Colonic mucosa (tissue), 4 donors: ENCODE data around the gene FAM131A. TPM values are rescaled to one million over a fixed set of nuclear protein-coding genes. Genes with fewer than 3 reads are reported as not detected.

Experiments used
- DNase-seq: peaks from one replicate; pipeline ENCODE4 v3.0.0-alpha.2; 2020
- H3K27ac ChIP-seq: fragments of 200-600 bp; one replicate; pipeline ENCODE4 v1.8.0; 2021
- H3K27me3 ChIP-seq: fragments of 200-600 bp; one replicate; pipeline ENCODE4 v1.8.0; 2021
- H3K36me3 ChIP-seq: fragments of 200-600 bp; one replicate; pipeline ENCODE4 v1.8.0; 2021
- H3K4me1 ChIP-seq: fragments of 200-600 bp; one replicate; pipeline ENCODE4 v1.8.0; 2021; ENCODE audit warnings: mild to moderate bottlenecking
- H3K4me3 ChIP-seq: fragments of 200-600 bp; one replicate; pipeline ENCODE4 v1.8.0; 2021
- H3K9ac ChIP-seq, 2 donors: one replicate each; pipeline ENCODE4 v1.7.0; 2013; ENCODE audit warnings: control low read depth in 2 of 2, low read depth in 2 of 2, low read length in 2 of 2
- H3K9me3 ChIP-seq: fragments of 200-600 bp; one replicate; pipeline ENCODE4 v1.8.0; 2021
- intact Hi-C: fragments of 100-400 bp; cut with DNase I; formaldehyde crosslinking; loops from one replicate; pipeline ENCODE4 v1.14.1; 2022
- total RNA-seq, 2 donors: library from RNA; stranded (reverse); fragmentation: NEBNext Ultra II Directional in 1 of 2; extraction: Animal tissue kit (Norgen Biotek cat#: 25700) in 1 of 2; gene quantifications; one replicate each; pipeline ENCODE4 v1.2.1, GENCODE V29; 2021
- TF ChIP-seq, protein P1 (sequence below): fragments of 200-600 bp; IDR thresholded peaks from one replicate; pipeline ENCODE4 v1.8.0; 2022; ENCODE audit warnings: antibody characterized with exemption, mild to moderate bottlenecking
- donor health status: healthy.
- donor health status: DM: no; HTN: no; CAD: no.
- donor health status: DM: no; HTN: no; CAD: no.

Gene FAM131A
- total RNA-seq, 2 donors from 2014 or later, result 15.0 to 22.0 TPM

- Histone ChIP-seq H3K9ac (no peak overlapping the region), H3K4me3 (no peak overlapping the region), H3K9me3 (no peaks in the 10 kb centered on the region), H3K4me1 (peaks cover 9% of the 10 kb centered on the region), H3K27me3 (peaks cover 20% of the 10 kb centered on the region), H3K27ac (no peak overlapping the region), H3K36me3 (no peaks in the 10 kb centered on the region)
- intact Hi-C loops, result no loop called here
- no peak for DNase-seq
- TF ChIP-seq, protein P1, sequence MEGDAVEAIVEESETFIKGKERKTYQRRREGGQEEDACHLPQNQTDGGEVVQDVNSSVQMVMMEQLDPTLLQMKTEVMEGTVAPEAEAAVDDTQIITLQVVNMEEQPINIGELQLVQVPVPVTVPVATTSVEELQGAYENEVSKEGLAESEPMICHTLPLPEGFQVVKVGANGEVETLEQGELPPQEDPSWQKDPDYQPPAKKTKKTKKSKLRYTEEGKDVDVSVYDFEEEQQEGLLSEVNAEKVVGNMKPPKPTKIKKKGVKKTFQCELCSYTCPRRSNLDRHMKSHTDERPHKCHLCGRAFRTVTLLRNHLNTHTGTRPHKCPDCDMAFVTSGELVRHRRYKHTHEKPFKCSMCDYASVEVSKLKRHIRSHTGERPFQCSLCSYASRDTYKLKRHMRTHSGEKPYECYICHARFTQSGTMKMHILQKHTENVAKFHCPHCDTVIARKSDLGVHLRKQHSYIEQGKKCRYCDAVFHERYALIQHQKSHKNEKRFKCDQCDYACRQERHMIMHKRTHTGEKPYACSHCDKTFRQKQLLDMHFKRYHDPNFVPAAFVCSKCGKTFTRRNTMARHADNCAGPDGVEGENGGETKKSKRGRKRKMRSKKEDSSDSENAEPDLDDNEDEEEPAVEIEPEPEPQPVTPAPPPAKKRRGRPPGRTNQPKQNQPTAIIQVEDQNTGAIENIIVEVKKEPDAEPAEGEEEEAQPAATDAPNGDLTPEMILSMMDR, result no peak
Observed at GRCh38 chr3:184384856-184385422, 47.5 kb downstream of the FAM131A start.

DNA sequence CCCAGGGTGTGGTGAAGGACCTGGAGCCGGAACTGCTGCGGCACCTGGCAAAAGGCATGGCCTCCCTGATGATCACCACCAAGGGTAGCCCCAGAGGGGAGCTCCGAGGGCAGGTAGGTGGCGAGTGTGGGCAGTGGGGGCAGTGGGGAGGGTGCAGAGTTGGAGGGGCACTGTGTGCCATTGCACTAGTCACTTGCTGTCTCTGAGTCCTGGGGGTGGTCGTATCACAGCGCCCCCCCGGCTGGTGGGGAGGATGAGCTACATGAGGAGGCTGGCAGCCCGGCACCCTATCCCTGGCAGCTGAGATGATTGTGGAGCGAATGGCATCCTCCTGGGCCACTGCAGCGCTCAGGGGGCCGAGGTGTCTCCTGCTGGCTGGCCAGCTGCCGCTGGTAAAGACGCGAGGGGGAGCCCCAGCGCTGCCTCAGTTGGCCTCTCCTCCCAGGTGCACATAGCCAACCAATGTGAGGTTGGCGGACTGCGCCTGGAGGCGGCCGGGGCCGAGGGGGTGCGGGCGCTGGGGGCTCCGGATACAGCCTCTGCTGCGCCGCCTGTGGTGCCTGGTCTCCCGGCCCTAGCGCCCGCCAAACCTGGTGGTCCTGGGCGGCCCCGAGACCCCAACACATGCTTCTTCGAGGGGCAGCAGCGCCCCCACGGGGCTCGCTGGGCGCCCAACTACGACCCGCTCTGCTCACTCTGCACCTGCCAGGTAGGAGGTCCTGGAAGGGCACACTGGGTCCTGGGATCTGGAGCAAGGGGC, 48.8 kb downstream of the FAM131A start:
- H3K27me3 ChIP-seq, result peaks cover 12% of the 10 kb centered on the region
- no peak overlapping the region for H3K4me3 ChIP-seq
- no peaks in the 10 kb centered on the region for H3K36me3 ChIP-seq
- intact Hi-C loops, result no loop called here
- H3K4me1 ChIP-seq, result peaks cover 1% of the 10 kb centered on the region
- H3K27ac ChIP-seq, result no peak overlapping the region
- DNase-seq, result no peak
- no peaks in the 10 kb centered on the region for H3K9me3 ChIP-seq
- TF ChIP-seq, protein P1, result no peak
- no peak overlapping the region for H3K9ac ChIP-seq

DNA sequence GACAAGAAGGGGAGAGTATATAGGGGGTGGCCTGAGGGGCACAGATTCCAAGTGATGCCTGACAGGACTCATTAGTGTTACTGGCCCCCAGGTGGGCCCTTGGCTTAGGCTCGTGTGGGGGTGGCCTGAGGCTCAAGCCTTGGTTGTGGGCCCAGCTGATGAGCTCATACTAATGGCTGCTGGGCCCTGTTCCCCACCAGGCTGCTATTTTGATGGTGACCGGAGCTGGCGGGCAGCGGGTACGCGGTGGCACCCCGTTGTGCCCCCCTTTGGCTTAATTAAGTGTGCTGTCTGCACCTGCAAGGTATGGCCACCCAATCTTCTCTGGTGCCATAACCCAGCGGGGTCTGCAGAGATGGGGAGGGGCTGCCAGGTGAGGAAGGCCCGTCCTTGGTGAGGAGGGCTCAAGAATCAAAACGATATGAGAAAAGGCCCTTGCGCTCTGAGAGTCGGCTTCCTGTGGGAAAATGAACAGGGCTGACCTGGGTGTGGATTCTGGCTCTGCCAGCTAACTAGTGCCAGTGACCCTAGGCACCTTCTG, 49.8 kb downstream of the FAM131A start:
- Histone ChIP-seq H3K4me3 (no peak overlapping the region), H3K4me1 (no peaks in the 10 kb centered on the region), H3K27me3 (peaks cover 2% of the 10 kb centered on the region), H3K27ac (no peak overlapping the region), H3K9me3 (no peaks in the 10 kb centered on the region), H3K36me3 (no peaks in the 10 kb centered on the region), H3K9ac (no peak overlapping the region)
- DNase-seq, result no peak
- TF ChIP-seq, protein P1, result no peak
- intact Hi-C loops, result no loop called here

- Histone ChIP-seq H3K27me3 (no peaks in the 10 kb centered on the region), H3K9ac (no peak overlapping the region), H3K36me3 (no peaks in the 10 kb centered on the region), H3K4me1 (no peaks in the 10 kb centered on the region), H3K27ac (no peak overlapping the region), H3K4me3 (no peak overlapping the region), H3K9me3 (no peaks in the 10 kb centered on the region)
- intact Hi-C loops, result no loop called here
- DNase-seq, result no peak
- TF ChIP-seq, protein P1, result no peak
Observed at GRCh38 chr3:184388164-184388935, 51.0 kb downstream of the FAM131A start.

GRCh38 chr3:184388936-184389230, 51.5 kb downstream of the FAM131A start:
- Histone ChIP-seq H3K4me1 (no peaks in the 10 kb centered on the region), H3K27me3 (no peaks in the 10 kb centered on the region), H3K27ac (no peak overlapping the region), H3K9ac (no peak overlapping the region), H3K4me3 (no peak overlapping the region), H3K36me3 (no peaks in the 10 kb centered on the region), H3K9me3 (no peaks in the 10 kb centered on the region)
- TF ChIP-seq, protein P1, result no peak
- no peak for DNase-seq
- intact Hi-C loops, result no loop called here
